HUES6 (cell line): Measurements from ENCODE around the gene IFIH1.
A peak's percentile ranks its signal among the peaks of the same experiment; 100 is the strongest.

ENCODE experiments used
- H3K27ac ChIP-seq: 2 replicates; pipeline ENCODE4 v1.7.0; 2013; ENCODE audit warnings: low read depth, mild to moderate bottlenecking, low read length, inconsistent platforms
- H3K27me3 ChIP-seq: 2 replicates; pipeline ENCODE4 v1.6.1; 2013; ENCODE audit warnings: low read length; ENCODE audit not compliant: control insufficient read depth, insufficient read depth
- H3K36me3 ChIP-seq: 2 replicates; pipeline ENCODE4 v1.6.1; 2013; ENCODE audit warnings: low read length; ENCODE audit not compliant: control insufficient read depth, insufficient read depth
- H3K4me1 ChIP-seq: 2 replicates; pipeline ENCODE4 v1.6.1; 2013; ENCODE audit warnings: low read length; ENCODE audit not compliant: control insufficient read depth, insufficient read depth
- H3K4me3 ChIP-seq: 2 replicates; pipeline ENCODE4 v1.5.1; 2013; ENCODE audit warnings: low read depth, low read length
- H3K9ac ChIP-seq: one replicate; pipeline ENCODE4 v1.6.1; 2013; ENCODE audit warnings: mild to moderate bottlenecking, low read length
- H3K9me3 ChIP-seq: 2 replicates; pipeline ENCODE4 v1.6.1; 2013; ENCODE audit warnings: low read depth, low read length; ENCODE audit not compliant: control insufficient read depth, insufficient read depth

The IFIH1 gene

GRCh38 chr2:162328424-162329157 is 10.1 kb upstream of the IFIH1 start:
- Histone ChIP-seq H3K9ac (no peak overlapping the region), H3K4me3 (no peak overlapping the region), H3K4me1 (no peaks in the 10 kb centered on the region), H3K9me3 (peaks cover 10% of the 10 kb centered on the region; the same call in 1 of the 2 replicates), H3K27ac (no peak overlapping the region), H3K27me3 (no peaks in the 10 kb centered on the region), H3K36me3 (no peaks in the 10 kb centered on the region)

GRCh38 chr2:162327806-162328205 is 9.3 kb upstream of the IFIH1 start:
- Histone ChIP-seq H3K4me1 (no peaks in the 10 kb centered on the region), H3K27ac (no peak overlapping the region), H3K36me3 (no peaks in the 10 kb centered on the region), H3K27me3 (no peaks in the 10 kb centered on the region), H3K9me3 (peaks cover 10% of the 10 kb centered on the region; the same call in 1 of the 2 replicates), H3K4me3 (no peak overlapping the region), H3K9ac (no peak overlapping the region)

GRCh38 chr2:162327134-162327769 is 8.8 kb upstream of the IFIH1 start:
- Histone ChIP-seq H3K9ac (no peak overlapping the region), H3K9me3 (peaks cover 10% of the 10 kb centered on the region; the same call in 1 of the 2 replicates), H3K27me3 (no peaks in the 10 kb centered on the region), H3K36me3 (no peaks in the 10 kb centered on the region), H3K4me3 (no peak overlapping the region), H3K4me1 (no peaks in the 10 kb centered on the region), H3K27ac (no peak overlapping the region)

- Histone ChIP-seq H3K27me3 (no peaks in the 10 kb centered on the region; the same call in 1 of the 2 replicates), H3K36me3 (no peaks in the 10 kb centered on the region), H3K4me3 (no peak overlapping the region), H3K9ac (no peak overlapping the region), H3K9me3 (peaks cover 10% of the 10 kb centered on the region; the same call in 1 of the 2 replicates), H3K4me1 (peaks cover 6% of the 10 kb centered on the region; the same call in 1 of the 2 replicates), H3K27ac (no peak overlapping the region)
Measured at GRCh38 chr2:162324953-162325352, 6.5 kb upstream of the IFIH1 start.

GRCh38 chr2:162320864-162321517 is 2.5 kb upstream of the IFIH1 start:
- H3K27me3 ChIP-seq, result peaks cover 27% of the 10 kb centered on the region
- no peaks in the 10 kb centered on the region for H3K9me3 ChIP-seq
- peaks cover 11% of the 10 kb centered on the region for H3K4me1 ChIP-seq
- no peak overlapping the region for H3K9ac ChIP-seq
- no peak overlapping the region for H3K4me3 ChIP-seq
- no peak overlapping the region for H3K27ac ChIP-seq
- H3K36me3 ChIP-seq, result no peaks in the 10 kb centered on the region

GRCh38 chr2:162317861-162318327 is 590 bp downstream of the IFIH1 start:
- H3K27me3 ChIP-seq, result peaks cover 27% of the 10 kb centered on the region
- no peaks in the 10 kb centered on the region for H3K9me3 ChIP-seq
- peak overlapping the region; percentile 44 for H3K9ac ChIP-seq
- no peaks in the 10 kb centered on the region for H3K36me3 ChIP-seq
- peak overlapping the region; percentile 77 for H3K4me3 ChIP-seq
- peaks cover 11% of the 10 kb centered on the region for H3K4me1 ChIP-seq
- no peak overlapping the region for H3K27ac ChIP-seq

GRCh38 chr2:162317058-162317742 is 1.3 kb downstream of the IFIH1 start:
- Histone ChIP-seq H3K9ac (no peak overlapping the region), H3K27me3 (peaks cover 27% of the 10 kb centered on the region), H3K36me3 (no peaks in the 10 kb centered on the region), H3K4me1 (peaks cover 11% of the 10 kb centered on the region), H3K9me3 (no peaks in the 10 kb centered on the region), H3K4me3 (no peak overlapping the region), H3K27ac (no peak overlapping the region)

GRCh38 chr2:162316590-162316989 is 1.9 kb downstream of the IFIH1 start:
- Histone ChIP-seq H3K4me3 (no peak overlapping the region), H3K27ac (no peak overlapping the region), H3K36me3 (no peaks in the 10 kb centered on the region), H3K27me3 (peaks cover 27% of the 10 kb centered on the region), H3K9ac (no peak overlapping the region), H3K4me1 (peaks cover 11% of the 10 kb centered on the region), H3K9me3 (no peaks in the 10 kb centered on the region)

GRCh38 chr2:162315938-162316337 is 2.5 kb downstream of the IFIH1 start:
- H3K4me1 ChIP-seq, result peaks cover 5% of the 10 kb centered on the region; the same call in 1 of the 2 replicates

GRCh38 chr2:162312853-162313252 is 5.6 kb downstream of the IFIH1 start:
- Histone ChIP-seq H3K4me3 (no peak overlapping the region), H3K4me1 (no peaks in the 10 kb centered on the region)

More at GRCh38 chr2:162315938-162316337, 2.5 kb downstream of the IFIH1 start:
- H3K27me3 ChIP-seq, result peaks cover 27% of the 10 kb centered on the region
- H3K36me3 ChIP-seq, result no peaks in the 10 kb centered on the region
- H3K27ac ChIP-seq, result no peak overlapping the region
- no peak overlapping the region for H3K9ac ChIP-seq
- H3K4me3 ChIP-seq, result no peak overlapping the region
- no peaks in the 10 kb centered on the region for H3K9me3 ChIP-seq

More at GRCh38 chr2:162312853-162313252, 5.6 kb downstream of the IFIH1 start:
- Histone ChIP-seq H3K27ac (no peak overlapping the region), H3K36me3 (no peaks in the 10 kb centered on the region), H3K9ac (no peak overlapping the region), H3K27me3 (peaks cover 10% of the 10 kb centered on the region), H3K9me3 (no peaks in the 10 kb centered on the region)
